Rectal smooth muscle tissue (tissue), 1 donor: Measurements from ENCODE around the gene NR4A1.
"Not testable (repeated sequence)": the region's sequence is repeated elsewhere in the genome, so short reads cannot be mapped to it uniquely, and the experiment has no call there.

Experiments
- H3K27ac ChIP-seq: one replicate; pipeline ENCODE4 v1.7.0; 2013; ENCODE audit warnings: low read depth, low read length, inconsistent platforms
- H3K27me3 ChIP-seq: one replicate; pipeline ENCODE4 v1.7.0; 2013; ENCODE audit warnings: low read length; ENCODE audit not compliant: control insufficient read depth, insufficient read depth
- H3K36me3 ChIP-seq: one replicate; pipeline ENCODE4 v1.7.0; 2013; ENCODE audit warnings: low read length; ENCODE audit not compliant: control insufficient read depth, insufficient read depth
- H3K4me1 ChIP-seq: one replicate; pipeline ENCODE4 v1.7.0; 2013; ENCODE audit warnings: low read length; ENCODE audit not compliant: control insufficient read depth, insufficient read depth
- H3K4me3 ChIP-seq: one replicate; pipeline ENCODE4 v1.7.0; 2013; ENCODE audit warnings: low read length
- H3K9ac ChIP-seq: one replicate; pipeline ENCODE4 v1.7.0; 2013; ENCODE audit warnings: low read length

Gene NR4A1

DNA sequence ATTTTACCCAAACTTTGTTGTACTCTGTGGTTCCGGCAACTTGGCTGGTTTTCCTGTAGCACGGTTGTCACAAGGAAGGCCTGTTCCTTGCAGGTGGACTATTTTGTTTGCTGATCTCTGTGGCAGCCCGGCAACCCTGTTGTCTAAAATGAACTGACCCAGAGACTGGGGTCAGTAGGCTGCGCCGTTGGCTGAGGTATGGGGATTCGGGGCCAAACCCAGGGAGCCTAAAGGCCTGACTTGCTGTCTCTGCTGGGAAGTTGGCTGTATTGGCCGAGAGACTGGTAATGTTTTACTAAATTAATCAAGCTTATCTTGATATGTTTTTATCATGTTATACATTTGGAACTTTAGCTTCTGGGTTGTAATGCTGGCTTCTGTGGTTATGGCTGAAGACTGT, 42.1 kb downstream of the NR4A1 start:
- no peaks in the 10 kb centered on the region for H3K4me1 ChIP-seq
- no peaks in the 10 kb centered on the region for H3K27me3 ChIP-seq
- no peak overlapping the region for H3K4me3 ChIP-seq
- H3K36me3 ChIP-seq, result no peaks in the 10 kb centered on the region
- no peak overlapping the region for H3K9ac ChIP-seq
- H3K27ac ChIP-seq, result no peak overlapping the region

DNA sequence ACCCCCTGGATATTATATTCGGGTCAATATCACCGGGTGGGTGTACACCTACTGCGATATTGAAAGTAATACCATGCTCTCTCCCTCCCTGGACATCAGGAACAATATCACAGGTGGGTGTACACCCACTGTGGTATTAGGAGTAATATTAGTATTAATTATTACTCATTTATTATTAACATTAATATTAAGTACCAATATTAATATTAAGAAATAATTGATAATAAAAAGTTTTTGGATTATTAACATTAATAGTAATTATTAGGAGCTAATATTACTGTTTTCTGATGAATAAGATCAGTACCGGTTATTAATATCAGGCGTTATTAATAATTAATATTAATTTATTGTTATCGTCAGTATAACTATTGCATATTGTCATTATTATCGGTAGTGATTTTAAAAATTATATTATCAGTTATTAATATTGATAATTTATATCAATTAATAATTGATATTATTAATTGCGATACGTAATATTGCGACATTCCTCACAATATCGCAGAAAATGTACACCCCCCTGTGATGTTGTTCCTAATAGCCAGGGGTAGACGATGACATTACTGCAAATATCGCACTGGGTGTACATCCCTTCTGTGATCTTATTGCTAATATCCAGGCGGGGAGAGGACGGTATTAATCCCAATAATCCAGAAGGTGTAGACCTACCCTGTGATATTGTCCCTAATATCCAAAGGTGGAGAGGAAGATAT, 45.2 kb downstream of the NR4A1 start:
- Histone ChIP-seq H3K27me3 (no peaks in the 10 kb centered on the region), H3K4me3 (no peak overlapping the region), H3K27ac (no peak overlapping the region), H3K4me1 (no peaks in the 10 kb centered on the region), H3K36me3 (no peaks in the 10 kb centered on the region), H3K9ac (no peak overlapping the region)

DNA sequence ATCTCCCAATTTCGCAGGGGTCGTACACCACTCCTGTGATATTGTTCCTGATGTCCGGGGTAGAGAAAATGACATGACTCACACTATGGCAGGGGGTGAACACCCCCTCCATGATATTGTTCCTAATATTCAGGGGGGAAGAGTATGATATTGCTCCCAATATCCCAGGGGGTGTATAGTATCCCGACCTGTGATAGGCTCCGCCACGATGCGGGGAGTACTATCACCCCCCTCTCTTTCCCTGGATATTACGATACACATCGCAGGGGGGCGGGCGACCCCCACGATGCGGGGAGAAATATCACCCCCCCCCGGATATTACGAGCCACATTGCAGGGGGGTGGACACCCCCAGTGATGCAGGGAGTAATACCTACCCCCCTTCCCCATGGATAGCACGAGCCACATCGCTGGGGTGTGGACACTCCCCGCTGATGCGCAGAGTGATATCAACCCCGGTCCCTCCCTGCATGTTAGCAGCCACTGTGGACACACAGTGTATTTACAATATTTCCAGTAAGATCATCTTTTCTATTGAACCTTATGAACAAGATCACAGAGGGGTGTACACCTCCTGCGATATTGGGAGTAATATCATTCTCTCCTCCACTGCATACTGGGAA, 45.9 kb downstream of the NR4A1 start:
- Histone ChIP-seq H3K9ac (no peak overlapping the region), H3K4me1 (no peaks in the 10 kb centered on the region), H3K36me3 (no peaks in the 10 kb centered on the region), H3K4me3 (no peak overlapping the region), H3K27me3 (no peaks in the 10 kb centered on the region), H3K27ac (no peak overlapping the region)

DNA sequence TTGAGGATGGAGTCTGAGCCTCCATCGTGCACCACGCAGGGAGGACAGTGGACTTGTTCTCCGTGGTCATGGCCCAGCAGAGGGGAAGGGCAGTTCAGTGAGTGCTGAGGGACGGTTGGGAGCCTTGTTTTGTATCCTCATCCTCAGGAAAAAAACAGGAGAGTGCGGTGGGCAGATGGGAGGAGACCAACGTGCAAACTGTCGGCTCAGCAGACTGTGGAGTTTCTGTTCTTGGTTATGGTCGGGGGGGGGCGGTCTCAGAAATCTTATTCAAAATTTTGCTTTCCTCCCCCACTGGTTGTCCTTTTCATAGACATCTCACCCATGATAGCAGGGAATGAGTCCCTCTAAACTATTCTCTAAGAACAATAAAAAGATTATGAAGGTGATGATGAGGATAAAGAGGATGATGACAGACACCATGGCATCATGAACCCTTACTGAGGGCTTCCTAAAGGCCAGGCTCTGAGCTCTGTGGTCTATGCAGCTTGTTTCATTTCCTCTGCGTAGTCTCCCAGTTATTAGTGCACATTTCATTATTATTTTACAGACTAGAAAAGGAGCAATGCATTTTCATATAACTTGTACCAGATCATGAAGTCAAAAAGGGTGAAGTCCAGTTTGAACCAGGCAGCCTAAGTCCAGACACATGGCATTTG, 53.3 kb downstream of the NR4A1 start:
- H3K27ac ChIP-seq, H3K36me3 ChIP-seq, H3K4me3 ChIP-seq, H3K27me3 ChIP-seq, H3K9ac ChIP-seq, H3K4me1 ChIP-seq: not testable (repeated sequence)
